Testis (tissue), 3 donors: ENCODE measurements around the gene C3. TPM values are rescaled to one million over a fixed set of nuclear protein-coding genes. Genes with fewer than 3 reads are reported as not detected.
"Not testable (repeated sequence)": the region's sequence is repeated elsewhere in the genome, so short reads cannot be mapped to it uniquely, and the experiment has no call there.

Source experiments
- DNase-seq: peaks from one replicate; pipeline ENCODE4 v3.0.0-alpha.2; 2019
- H3K27ac ChIP-seq, 2 donors: fragments of 200-600 bp; sonication (generic); one replicate each; pipeline ENCODE4 v1.5.1; 2019
- H3K27me3 ChIP-seq: fragments of 200-600 bp; sonication (generic); one replicate; pipeline ENCODE4 v1.5.1; 2019
- H3K36me3 ChIP-seq: fragments of 200-600 bp; sonication (generic); one replicate; pipeline ENCODE4 v1.5.1; 2017; ENCODE audit warnings: low read depth; ENCODE audit errors: missing control alignments
- H3K4me1 ChIP-seq: fragments of 200-600 bp; sonication (generic); one replicate; pipeline ENCODE4 v1.5.1; 2019
- H3K4me3 ChIP-seq, 2 donors: fragments of 200-600 bp; sonication (generic); one replicate each; pipeline ENCODE4 v1.5.1; 2017 to 2019
- H3K9me3 ChIP-seq: fragments of 200-600 bp; sonication (generic); one replicate; pipeline ENCODE4 v1.5.1; 2017
- CTCF ChIP-seq, 3 experiments: fragments of 450-650 bp in 2 of 3; fragments of 200-600 bp in 1 of 3; sonication (generic) in 1 of 3; IDR thresholded peaks; one replicate each; pipeline ENCODE4 v1.5.1; 2016 to 2019; ENCODE audit warnings: antibody characterized with exemption in 3 of 3, mild to moderate bottlenecking in 2 of 3, moderate library complexity in 1 of 3
- POLR2A ChIP-seq: fragments of 450-650 bp; IDR thresholded peaks from one replicate; pipeline ENCODE4 v1.6.1; 2017; ENCODE audit warnings: antibody characterized with exemption, mild to moderate bottlenecking, moderate library complexity
- WGBS, 2 donors: methylation state at CpG; one replicate each; pipeline ENCODE4 v1.1.5; 2018; 5-methylcytosine and 5-hydroxymethylcytosine counted together
- intact Hi-C: fragments of 100-400 bp; cut with DNase I; formaldehyde crosslinking; loops from one replicate; pipeline ENCODE4 v1.15.1; 2023; ENCODE audit warnings: low total_unique reads
- polyA plus RNA-seq: library from polyadenylated mRNA; stranded (reverse); fragments of 350-450 nt; fragmentation: Illumina TruSeq; extraction: RNeasy Lipid Tissue Mini Kit (QIAGEN cat#74804); gene quantifications from one replicate; pipeline ENCODE4 v1.2.3, GENCODE V29; 2014; ENCODE audit warnings: low read depth, low replicate concordance; ENCODE audit not compliant: insufficient read depth
- total RNA-seq, 2 donors: library from RNA; depleted of rRNA; stranded (reverse); fragments of >200 nt; gene quantifications; one replicate each; pipeline ENCODE4 v1.2.3, GENCODE V29; 2016

Gene C3
- total and polyA plus RNA-seq, 3 donors from 2014 or later: 49.5 to 500 (median 131) TPM

- WGBS, 2 donors: 0 to 3% methylated on average over 15 of the region's 15 CpGs
- no peak for DNase-seq
- H3K4me1 ChIP-seq: no peaks in the 10 kb centered on the region
- peak overlapping the region; percentile 24 to 42 for H3K4me3 ChIP-seq
- no peak for TF ChIP-seq CTCF (IDR thresholded peaks at IDR 0.05)
- no peak for TF ChIP-seq POLR2A
- intact Hi-C loops: no loop called here
- no peak overlapping the region for H3K27ac ChIP-seq
- H3K27me3 ChIP-seq: no peaks in the 10 kb centered on the region
- no peaks in the 10 kb centered on the region for H3K9me3 ChIP-seq
- no peaks in the 10 kb centered on the region for H3K36me3 ChIP-seq
Observed at GRCh38 chr19:6767081-6767356, 46.6 kb upstream of the C3 start.

- intact Hi-C loops: no loop called here
- TF ChIP-seq CTCF (IDR thresholded peaks at IDR 0.05) (no peak), POLR2A (no peak)
- H3K27ac ChIP-seq: no peak overlapping the region
- H3K4me1 ChIP-seq: no peaks in the 10 kb centered on the region
- H3K27me3 ChIP-seq: no peaks in the 10 kb centered on the region
- 18 to 28% methylated on average over 16 of the region's 16 CpGs for WGBS, 2 donors
- H3K9me3 ChIP-seq: no peaks in the 10 kb centered on the region
- no peak overlapping the region for H3K4me3 ChIP-seq
- H3K36me3 ChIP-seq: no peaks in the 10 kb centered on the region
- no peak for DNase-seq
Observed at GRCh38 chr19:6766357-6767080, 46.1 kb upstream of the C3 start.

- no peaks in the 10 kb centered on the region for H3K27me3 ChIP-seq
- DNase-seq: no peak
- no peak for TF ChIP-seq POLR2A
- TF ChIP-seq CTCF (IDR thresholded peaks at IDR 0.05): no peak
- H3K27ac ChIP-seq: no peak overlapping the region
- WGBS, 2 donors: 52 to 68% methylated on average over 4 to 8 of the region's 8 CpGs
- no peak overlapping the region for H3K4me3 ChIP-seq
- no peaks in the 10 kb centered on the region for H3K9me3 ChIP-seq
- H3K4me1 ChIP-seq: no peaks in the 10 kb centered on the region
- no peaks in the 10 kb centered on the region for H3K36me3 ChIP-seq
- intact Hi-C loops: no loop called here
Observed at GRCh38 chr19:6765738-6766356, 45.4 kb upstream of the C3 start.

- H3K4me3 ChIP-seq, H3K4me1 ChIP-seq, intact Hi-C loops, H3K9me3 ChIP-seq, DNase-seq, H3K27ac ChIP-seq, H3K36me3 ChIP-seq, H3K27me3 ChIP-seq: not testable (repeated sequence)
- 86 to 87% methylated on average over 8 of the region's 8 CpGs for WGBS, 2 donors
Observed at GRCh38 chr19:6762253-6762797, 41.9 kb upstream of the C3 start.

GRCh38 chr19:6761053-6761676 is 40.7 kb upstream of the C3 start:
- DNase-seq: peak; percentile 81
- H3K4me1 ChIP-seq: no peaks in the 10 kb centered on the region
- 67 to 76% methylated on average over 4 of the region's 4 CpGs for WGBS, 2 donors
- intact Hi-C loops: no loop called here
- no peak for TF ChIP-seq POLR2A
- TF ChIP-seq CTCF (IDR thresholded peaks at IDR 0.05): no peak
- no peaks in the 10 kb centered on the region for H3K9me3 ChIP-seq
- no peaks in the 10 kb centered on the region for H3K27me3 ChIP-seq
- peak overlapping the region; percentile 31 to 55 for H3K4me3 ChIP-seq
- no peaks in the 10 kb centered on the region for H3K36me3 ChIP-seq
- no peak overlapping the region for H3K27ac ChIP-seq
